ENCODE results near the gene CATSPER3.

DNA sequence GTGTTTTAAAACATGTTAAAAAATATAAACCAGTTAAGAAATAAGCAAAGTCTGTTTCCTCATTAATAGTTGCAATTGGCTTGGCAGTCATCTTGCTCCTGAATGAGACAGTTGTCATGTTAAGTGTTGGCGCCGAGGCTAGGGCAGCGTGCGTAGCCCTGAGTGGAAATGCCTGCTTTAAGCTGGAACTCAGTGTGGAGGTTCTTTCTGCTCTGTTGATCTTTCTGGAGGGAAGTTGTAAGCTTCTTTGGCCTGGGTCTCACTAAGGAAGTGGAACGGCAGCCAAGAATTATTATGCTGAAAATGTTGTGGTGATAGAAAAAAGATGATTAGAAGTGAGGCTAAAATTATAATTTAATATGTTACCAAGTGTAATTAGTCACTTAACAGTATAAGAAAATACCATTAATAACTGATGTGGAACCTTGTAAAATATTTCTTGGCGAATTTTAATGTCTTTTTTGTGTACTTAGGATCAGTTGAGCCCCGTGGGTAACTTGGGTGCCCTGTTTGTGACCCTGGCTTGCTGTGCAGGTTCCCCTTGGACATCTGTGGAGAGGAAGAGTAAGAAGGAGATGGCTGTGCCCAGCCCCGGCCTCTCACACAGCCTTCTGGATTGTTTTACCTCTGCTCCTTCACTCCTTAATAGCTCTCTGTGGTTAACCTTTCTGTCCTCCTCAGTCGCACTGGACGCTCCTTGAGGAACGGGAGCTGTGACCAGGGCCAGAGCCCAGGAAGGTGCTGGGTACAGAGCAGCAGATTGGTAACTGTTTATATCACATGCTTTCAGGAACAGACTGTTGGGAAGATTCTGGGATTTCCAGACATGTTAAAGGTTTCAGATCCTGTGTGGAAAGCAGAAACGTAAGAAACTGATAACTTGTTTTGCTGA, 31.8 kb upstream of the CATSPER3 start:
- TF ChIP-seq POLR2A (IDR thresholded peaks at IDR 0.05) (no peak), CTCF (IDR thresholded peaks at IDR 0.05) (no peak)
